H1 (cell line): ENCODE data around the gene KRTAP10-7. TPM values are rescaled to one million over a fixed set of nuclear protein-coding genes. Genes with fewer than 3 reads are reported as not detected.

Experiments used
- CTCF ChIA-PET: fragments of 300-600 bp; sonication (Branson Sonifier 250); formaldehyde crosslinking; loops from one replicate; lab custom pipeline; 2021; ENCODE audit not compliant: partially characterized antibody; lab: Charles Lee
- POLR2A ChIA-PET: fragments of 300-600 bp; sonication (Branson Sonifier 250); formaldehyde crosslinking; loops from one replicate; lab custom pipeline; 2021; ENCODE audit warnings: inconsistent platforms; ENCODE audit not compliant: partially characterized antibody; lab: Charles Lee
- DNase-seq, 2 experiments: peaks; one replicate each; pipeline versions ENCODE4 v3.0.0 to v3.0.0-alpha.2; 2010 to 2022; ENCODE audit warnings: low spot score in 2 of 2, low read depth in 1 of 2, mixed read lengths in 1 of 2
- FAIRE-seq: peaks from 2 replicates; lab custom pipeline; 2011; peaks lifted over from hg19 to GRCh38; lab: Jason Lieb, UNC
- H2AFZ ChIP-seq: 2 replicates; pipeline ENCODE4 v1.8.1; 2012; ENCODE audit warnings: low read length, inconsistent platforms
- H2AK5ac ChIP-seq: 2 replicates; pipeline ENCODE4 v1.6.1; 2013; ENCODE audit warnings: low read depth, low read length
- H2BK120ac ChIP-seq: replicated peaks from 2 replicates; pipeline ENCODE3; 2013; ENCODE audit warnings: low read depth, low read length, inconsistent platforms
- H2BK12ac ChIP-seq: 2 replicates; pipeline ENCODE4 v1.6.1; 2013; ENCODE audit warnings: low read depth, low read length
- H2BK15ac ChIP-seq: 2 replicates; pipeline ENCODE4 v1.6.1; 2013; ENCODE audit warnings: low read length
- H2BK20ac ChIP-seq: 2 replicates; pipeline ENCODE4 v1.6.1; 2013; ENCODE audit warnings: low read length
- H2BK5ac ChIP-seq: 2 replicates; pipeline ENCODE4 v1.6.1; 2013; ENCODE audit warnings: low read depth, low read length
- H3K14ac ChIP-seq: 2 replicates; pipeline ENCODE4 v1.6.1; 2013; ENCODE audit warnings: inconsistent platforms; ENCODE audit not compliant: insufficient read length
- H3K18ac ChIP-seq: 2 replicates; pipeline ENCODE4 v1.6.1; 2013; ENCODE audit warnings: low read length; ENCODE audit errors: extremely low read depth
- H3K23ac ChIP-seq: 2 replicates; pipeline ENCODE4 v1.6.1; 2013; ENCODE audit warnings: inconsistent platforms; ENCODE audit not compliant: insufficient read length
- H3K23me2 ChIP-seq: 2 replicates; pipeline ENCODE4 v1.6.1; 2013; ENCODE audit warnings: low read depth, low read length
- H3K27ac ChIP-seq: 2 replicates; pipeline ENCODE4 v1.6.1; 2011; ENCODE audit warnings: low read depth, low read length, inconsistent platforms
- H3K27me3 ChIP-seq, 4 experiments: replicated peaks in 1 of 4; 1 replicate in 1 of 4; 2 replicates in 3 of 4; pipeline versions ENCODE4 v1.6.1 to v1.8.1; 2011 to 2013; ENCODE audit warnings: low read length in 3 of 4, mild to moderate bottlenecking in 3 of 4, inconsistent platforms in 2 of 4, mixed read lengths in 2 of 4, moderate library complexity in 1 of 4; ENCODE audit not compliant: control insufficient read depth in 3 of 4, insufficient read depth in 3 of 4; ENCODE audit errors: extremely low read depth in 1 of 4
- H3K36me3 ChIP-seq, 4 experiments: 2 replicates each; pipeline versions ENCODE4 v1.6.1 to v1.8.1; 2011 to 2013; ENCODE audit warnings: mild to moderate bottlenecking in 4 of 4, low read length in 3 of 4, moderate library complexity in 2 of 4, control low read depth in 1 of 4, inconsistent platforms in 1 of 4; ENCODE audit not compliant: insufficient read depth in 4 of 4, control insufficient read depth in 2 of 4
- H3K4ac ChIP-seq: replicated peaks from 2 replicates; pipeline ENCODE3; 2013; ENCODE audit warnings: low read length, low read depth, mixed read lengths, inconsistent platforms; ENCODE audit not compliant: insufficient read length
- H3K4me1 ChIP-seq, 4 experiments: replicated peaks in 1 of 4; 1 replicate in 1 of 4; 2 replicates in 3 of 4; pipeline versions ENCODE4 v1.6.1 to v1.8.1; 2011 to 2013; ENCODE audit warnings: low read length in 3 of 4, inconsistent platforms in 2 of 4, mixed read lengths in 1 of 4; ENCODE audit not compliant: insufficient read depth in 4 of 4, control insufficient read depth in 3 of 4
- H3K4me2 ChIP-seq, 2 experiments: 2 replicates each; pipeline versions ENCODE4 v1.6.1 to v1.8.1; 2011 to 2013; ENCODE audit warnings: low read depth in 2 of 2, low read length in 2 of 2, control low read depth in 1 of 2, inconsistent platforms in 1 of 2, mild to moderate bottlenecking in 1 of 2; ENCODE audit not compliant: insufficient read depth in 1 of 2
- H3K4me3 ChIP-seq, 4 experiments: fragments of 200-600, 300-600 bp in 1 of 4; sonication (generic), shearing (Covaris generic), sonication (Bioruptor Twin) in 1 of 4; 2 replicates each; pipeline versions ENCODE4 v1.5.1 to v1.8.1; 2011 to 2016; ENCODE audit warnings: low read length in 4 of 4, low read depth in 3 of 4, control low read depth in 2 of 4, inconsistent platforms in 2 of 4, mild to moderate bottlenecking in 2 of 4, mixed read lengths in 1 of 4, moderate library complexity in 1 of 4; ENCODE audit not compliant: insufficient read depth in 2 of 4; ENCODE audit errors: extremely low read depth in 1 of 4
- H3K56ac ChIP-seq: replicated peaks from 2 replicates; pipeline ENCODE3; 2013; ENCODE audit warnings: low read depth, mild to moderate bottlenecking, mixed read lengths, low read length, inconsistent platforms; ENCODE audit not compliant: insufficient read length
- H3K79me1 ChIP-seq: 2 replicates; pipeline ENCODE4 v1.6.1; 2013; ENCODE audit warnings: low read depth, low read length, control low read depth
- H3K79me2 ChIP-seq, 2 experiments: 2 replicates each; pipeline versions ENCODE4 v1.6.1 to v1.8.1; 2012 to 2013; ENCODE audit warnings: low read length in 2 of 2, mild to moderate bottlenecking in 2 of 2, inconsistent platforms in 1 of 2; ENCODE audit not compliant: insufficient read depth in 2 of 2, control insufficient read depth in 1 of 2
- H3K9ac ChIP-seq, 4 experiments: replicated peaks in 1 of 4; 1 replicate in 1 of 4; 2 replicates in 3 of 4; pipeline versions ENCODE4 v1.6.1 to v1.8.1; 2011 to 2013; ENCODE audit warnings: low read depth in 3 of 4, low read length in 3 of 4, control low read depth in 2 of 4, mild to moderate bottlenecking in 2 of 4, moderate library complexity in 2 of 4, inconsistent platforms in 1 of 4; ENCODE audit errors: extremely low read depth in 1 of 4
- H3K9me3 ChIP-seq, 2 experiments: 2 replicates each; pipeline versions ENCODE4 v1.6.1 to v1.8.1; 2012 to 2013; ENCODE audit warnings: mild to moderate bottlenecking in 2 of 2, moderate library complexity in 2 of 2, control low read depth in 1 of 2, inconsistent platforms in 1 of 2, low read depth in 1 of 2, low read length in 1 of 2, mixed read lengths in 1 of 2; ENCODE audit not compliant: insufficient read depth in 2 of 2
- H4K20me1 ChIP-seq, 2 experiments: replicated peaks in 1 of 2; 2 replicates each; pipeline versions ENCODE3 to v1.8.1; 2011 to 2013; ENCODE audit warnings: inconsistent platforms in 2 of 2, low read length in 2 of 2, mild to moderate bottlenecking in 1 of 2; ENCODE audit not compliant: insufficient read depth in 2 of 2, control insufficient read depth in 1 of 2
- H4K5ac ChIP-seq: 2 replicates; pipeline ENCODE4 v1.6.1; 2013; ENCODE audit warnings: low read length, low read depth, mixed read lengths, inconsistent platforms; ENCODE audit not compliant: insufficient read length
- H4K8ac ChIP-seq: 2 replicates; pipeline ENCODE4 v1.8.0; 2013; ENCODE audit warnings: mild to moderate bottlenecking, moderate library complexity, low read length, inconsistent platforms; ENCODE audit not compliant: insufficient read depth; ENCODE audit errors: extremely low read depth
- H4K91ac ChIP-seq: replicated peaks from 2 replicates; pipeline ENCODE3; 2013; ENCODE audit warnings: low read length, mixed read lengths, inconsistent platforms; ENCODE audit not compliant: insufficient read length
- BRCA1 ChIP-seq: IDR thresholded peaks from 2 replicates; pipeline ENCODE4 v1.6.1; 2012; ENCODE audit warnings: low read depth, low read length, improper control_type of control experiment
- HDAC2 ChIP-seq, 2 experiments: fragments of 300-600 bp in 1 of 2; sonication (generic) in 1 of 2; IDR thresholded peaks; 2 replicates each; pipeline ENCODE4 v1.6.1; 2011 to 2012; ENCODE audit warnings: low read depth in 2 of 2, low read length in 2 of 2, mild to moderate bottlenecking in 2 of 2, moderate library complexity in 2 of 2, borderline replicate concordance in 1 of 2, inconsistent platforms in 1 of 2
- WGBS, 2 experiments: shearing (Covaris generic) in 1 of 2; methylation state at CpG; one replicate each; pipeline versions ENCODE4 v1.1.6 to v1.1.7; 2013 to 2015; ENCODE audit warnings: low lambda C conversion rate in 2 of 2, mixed read lengths in 2 of 2, inconsistent platforms in 1 of 2, low coverage in 1 of 2, missing lambda C conversion rate in 1 of 2; ENCODE audit not compliant: insufficient replicate concordance in 2 of 2, insufficient coverage in 1 of 2, insufficient read length in 1 of 2; ENCODE audit errors: extremely low coverage in 1 of 2, missing lambda C conversion rate in 1 of 2; 5-methylcytosine and 5-hydroxymethylcytosine counted together
- polyA plus RNA-seq, 7 experiments: library from polyadenylated mRNA; depleted of rRNA in 3 of 7; stranded (reverse) in 5 of 7; unstranded in 2 of 7; fragments of >200 nt in 5 of 7; fragments of 200-250 nt in 2 of 7; gene quantifications; 1 replicate in 5 of 7; 2 replicates in 1 of 7; 4 replicates in 1 of 7; pipeline versions ENCODE4 v1.2.1 to v1.2.3, GENCODE V29; 2011 to 2013; ENCODE audit warnings: missing spikeins in 2 of 7, mixed read lengths in 2 of 7
- total RNA-seq: library from RNA; stranded (reverse); fragmentation: NEBNext Ultra II Directional; extraction: Animal tissue kit (Norgen Biotek cat#: 25700); gene quantifications from 2 replicates; pipeline ENCODE4 v1.2.1, GENCODE V29; 2021

KRTAP10-7 gene
- total and polyA plus RNA-seq, 2 of the 8 experiments (the other 6 are each of a cell fraction or from before 2014, with no cell fraction given) = not detected

GRCh38 chr21:44599264-44600029 lies 950 bp upstream of the KRTAP10-7 start:
- 90% methylated on average over 8 of the region's 8 CpGs; no CpG with 5 or more reads in 1 of the 2 experiments for WGBS, 2 experiments
- peak overlapping the region; percentile 61; the same call in 1 of the 2 replicates for H2BK5ac ChIP-seq
- H3K14ac ChIP-seq = no peak overlapping the region
- peak overlapping the region; percentile 54 for H3K4ac ChIP-seq
- peak overlapping the region; percentile 49; the same call in 1 of the 2 replicates for H2BK20ac ChIP-seq
- no peak overlapping the region for H3K56ac ChIP-seq
- H4K20me1 ChIP-seq = no peaks in the 10 kb centered on the region
- H2AK5ac ChIP-seq = no peak overlapping the region
- no peak overlapping the region for H3K23ac ChIP-seq
- peak overlapping the region; percentile 34 for H4K5ac ChIP-seq
- peak overlapping the region; percentile 81; the same call in 1 of the 2 replicates for H2BK15ac ChIP-seq
- peak overlapping the region; percentile 72 for H2BK12ac ChIP-seq
- H3K36me3 ChIP-seq = no peaks in the 10 kb centered on the region
- no peaks in the 10 kb centered on the region for H3K27me3 ChIP-seq
- H2AFZ ChIP-seq = no peak overlapping the region
- no peak overlapping the region for H4K8ac ChIP-seq
- H3K23me2 ChIP-seq = 0 out of 2 replicates have a peak, but pooled peaks cover 2% of the 10 kb centered on the region
- DNase-seq (peak in 1 of 2 experiments; percentile 35), FAIRE-seq (no peak)
- H3K4me2 ChIP-seq = no peak overlapping the region
- no peak overlapping the region for H3K9ac ChIP-seq
- CTCF ChIA-PET = no interaction called here
- H3K79me2 ChIP-seq = no peaks in the 10 kb centered on the region
- H3K18ac ChIP-seq = peak overlapping the region; percentile 95; the same call in 1 of the 2 replicates
- TF ChIP-seq BRCA1 (no peak), HDAC2 (IDR thresholded peaks at IDR 0.05; ENCODE audit: borderline replicate concordance in 1 of 2, low read depth in 2 of 2, low read length in 2 of 2) (no peak)
- TF ChIP-seq, all 59 proteins: peak for 0
- H3K27ac ChIP-seq = no peak overlapping the region
- H3K4me1 ChIP-seq = peaks cover 0 to 6% (median 4%) of the 10 kb centered on the region in 4 experiments; a peak in 4 of 7 replicates
- peak overlapping the region; percentile 30 for H2BK120ac ChIP-seq
- peak overlapping the region; percentile 98 for H4K91ac ChIP-seq
- H3K9me3 ChIP-seq = peaks cover 0 to 2% of the 10 kb centered on the region in 2 experiments; a peak in 1 of 4 replicates
- H3K79me1 ChIP-seq = no peaks in the 10 kb centered on the region
- H3K4me3 ChIP-seq = no peak overlapping the region
- POLR2A ChIA-PET = no interaction called here
